Glutamatergic neuron (in vitro differentiated cells): ENCODE results near the gene AGPAT4. TPM values are rescaled to one million over a fixed set of nuclear protein-coding genes. Genes with fewer than 3 reads are reported as not detected.

ENCODE experiments used
- DNase-seq: peaks from one replicate; pipeline ENCODE4 v3.0.0; 2022
- H3K27ac Mint-ChIP-seq: one replicate; pipeline ENCODE4 v1.8.0; 2020; ENCODE audit warnings: mild to moderate bottlenecking, mixed read lengths, inconsistent platforms; ENCODE audit not compliant: unreplicated experiment
- H3K27me3 Mint-ChIP-seq: one replicate; pipeline ENCODE4 v1.8.0; 2020; ENCODE audit warnings: mild to moderate bottlenecking, moderate library complexity, mixed read lengths, inconsistent platforms; ENCODE audit not compliant: unreplicated experiment
- H3K36me3 Mint-ChIP-seq: one replicate; pipeline ENCODE4 v1.8.0; 2020; ENCODE audit warnings: mild to moderate bottlenecking, mixed read lengths, inconsistent platforms; ENCODE audit not compliant: unreplicated experiment
- H3K4me1 Mint-ChIP-seq: one replicate; pipeline ENCODE4 v1.8.0; 2020; ENCODE audit warnings: mild to moderate bottlenecking, low read depth, mixed read lengths, inconsistent platforms; ENCODE audit not compliant: unreplicated experiment
- H3K4me3 Mint-ChIP-seq: one replicate; pipeline ENCODE4 v1.8.0; 2020; ENCODE audit warnings: mild to moderate bottlenecking, mixed read lengths, inconsistent platforms; ENCODE audit not compliant: unreplicated experiment
- H3K9me3 Mint-ChIP-seq: one replicate; pipeline ENCODE4 v1.8.0; 2020; ENCODE audit warnings: mild to moderate bottlenecking, moderate library complexity, mixed read lengths, inconsistent platforms; ENCODE audit not compliant: unreplicated experiment
- total RNA-seq: library from RNA; stranded (reverse); fragmentation: NEBNext Ultra II Directional; extraction: Animal tissue kit (Norgen Biotek cat#: 25700); gene quantifications from one replicate; pipeline ENCODE4 v1.2.1, GENCODE V29; 2021; ENCODE audit not compliant: unreplicated experiment
- TF ChIP-seq, protein P1 (sequence below): fragments of 200-600 bp; sonication (generic); IDR thresholded peaks from one replicate; pipeline ENCODE4 v1.5.0; 2021; ENCODE audit not compliant: partially characterized antibody, unreplicated experiment

Gene AGPAT4
- total RNA-seq, 1 donor from 2014 or later = 90.2 TPM

DNA sequence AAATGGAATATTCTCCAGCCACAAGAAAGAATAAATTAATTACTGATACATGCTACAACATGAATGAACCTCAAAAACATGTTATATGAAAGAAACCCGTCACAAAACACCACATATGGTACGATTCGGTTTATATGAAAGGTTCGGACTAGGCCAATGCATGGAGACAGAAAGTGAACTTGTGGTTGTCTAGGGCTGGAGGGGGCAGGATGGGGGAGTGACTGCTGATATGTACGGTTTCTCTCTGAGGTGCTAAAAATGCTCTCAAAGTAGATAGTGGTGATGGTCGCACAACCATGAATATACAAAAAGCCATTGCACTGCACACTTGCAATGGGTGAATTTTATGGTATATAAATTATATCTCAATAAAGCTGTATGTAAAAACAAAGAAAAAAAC lies 18.3 kb downstream of the AGPAT4 start:
- Mint-ChIP-seq H3K4me3 (no peak overlapping the region), H3K27me3 (peaks cover 2% of the 10 kb centered on the region), H3K4me1 (peaks cover 20% of the 10 kb centered on the region), H3K27ac (no peak overlapping the region), H3K36me3 (no peaks in the 10 kb centered on the region), H3K9me3 (peaks cover 2% of the 10 kb centered on the region)
- no peak for DNase-seq
- TF ChIP-seq, protein P1, sequence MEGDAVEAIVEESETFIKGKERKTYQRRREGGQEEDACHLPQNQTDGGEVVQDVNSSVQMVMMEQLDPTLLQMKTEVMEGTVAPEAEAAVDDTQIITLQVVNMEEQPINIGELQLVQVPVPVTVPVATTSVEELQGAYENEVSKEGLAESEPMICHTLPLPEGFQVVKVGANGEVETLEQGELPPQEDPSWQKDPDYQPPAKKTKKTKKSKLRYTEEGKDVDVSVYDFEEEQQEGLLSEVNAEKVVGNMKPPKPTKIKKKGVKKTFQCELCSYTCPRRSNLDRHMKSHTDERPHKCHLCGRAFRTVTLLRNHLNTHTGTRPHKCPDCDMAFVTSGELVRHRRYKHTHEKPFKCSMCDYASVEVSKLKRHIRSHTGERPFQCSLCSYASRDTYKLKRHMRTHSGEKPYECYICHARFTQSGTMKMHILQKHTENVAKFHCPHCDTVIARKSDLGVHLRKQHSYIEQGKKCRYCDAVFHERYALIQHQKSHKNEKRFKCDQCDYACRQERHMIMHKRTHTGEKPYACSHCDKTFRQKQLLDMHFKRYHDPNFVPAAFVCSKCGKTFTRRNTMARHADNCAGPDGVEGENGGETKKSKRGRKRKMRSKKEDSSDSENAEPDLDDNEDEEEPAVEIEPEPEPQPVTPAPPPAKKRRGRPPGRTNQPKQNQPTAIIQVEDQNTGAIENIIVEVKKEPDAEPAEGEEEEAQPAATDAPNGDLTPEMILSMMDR = no peak

DNA sequence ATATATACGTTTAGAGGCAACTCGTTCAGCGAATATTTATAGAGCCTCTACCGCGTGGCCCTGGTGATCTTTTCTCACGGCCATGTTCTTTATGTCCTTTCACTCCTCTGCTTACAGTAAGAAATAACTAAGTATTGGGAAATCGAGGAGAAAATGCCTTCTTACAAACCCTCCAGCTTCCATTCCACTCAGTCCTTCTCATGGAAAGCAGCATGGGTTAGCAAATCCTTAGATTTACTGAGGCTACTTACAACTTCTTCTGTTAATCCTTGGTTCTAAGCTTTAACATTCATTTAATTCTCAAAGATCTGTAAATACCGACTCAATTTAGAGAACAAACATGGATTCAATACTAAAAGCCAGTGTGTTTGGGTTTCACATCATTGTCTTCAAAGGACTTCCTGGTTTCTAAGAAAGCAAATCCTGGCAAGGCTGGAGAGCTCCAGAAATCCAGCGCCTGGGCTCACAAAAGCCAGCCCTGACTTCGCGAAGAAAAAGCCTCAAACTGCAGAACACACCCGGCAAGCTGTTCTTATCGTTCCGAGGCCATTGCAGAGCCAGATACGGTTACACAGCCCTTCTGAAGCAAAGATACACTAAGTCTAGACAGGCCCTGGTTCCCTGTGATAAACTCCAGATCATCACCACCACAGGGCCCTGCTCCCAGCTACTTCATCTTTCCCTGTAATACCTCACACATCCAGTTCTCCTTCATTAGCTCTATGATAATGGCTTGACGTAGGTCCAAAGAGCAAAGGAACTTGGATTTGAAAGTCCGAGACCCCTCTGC lies 19.2 kb downstream of the AGPAT4 start:
- no peak overlapping the region for H3K27ac Mint-ChIP-seq
- TF ChIP-seq, protein P1 = no peak
- peaks cover 2% of the 10 kb centered on the region for H3K9me3 Mint-ChIP-seq
- H3K27me3 Mint-ChIP-seq = peaks cover 5% of the 10 kb centered on the region
- peaks cover 20% of the 10 kb centered on the region for H3K4me1 Mint-ChIP-seq
- H3K36me3 Mint-ChIP-seq = no peaks in the 10 kb centered on the region
- no peak overlapping the region for H3K4me3 Mint-ChIP-seq
- no peak for DNase-seq

DNA sequence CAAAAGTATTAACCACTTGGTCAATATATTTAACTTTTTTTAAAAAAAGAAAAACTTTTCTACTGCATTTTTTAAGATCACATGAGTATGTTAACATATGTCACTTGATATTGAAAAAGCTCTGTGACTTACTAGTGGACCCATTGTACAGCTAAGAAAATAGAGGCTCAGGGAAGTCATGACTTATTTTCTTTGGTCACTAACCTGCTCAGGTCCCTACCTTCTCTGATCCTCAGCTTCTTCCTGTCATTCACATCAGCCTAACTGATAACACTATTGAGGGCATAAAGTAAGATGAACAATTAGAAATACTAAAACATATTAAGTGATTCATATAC lies 19.8 kb downstream of the AGPAT4 start:
- H3K4me1 Mint-ChIP-seq = peaks cover 20% of the 10 kb centered on the region
- no peaks in the 10 kb centered on the region for H3K36me3 Mint-ChIP-seq

DNA sequence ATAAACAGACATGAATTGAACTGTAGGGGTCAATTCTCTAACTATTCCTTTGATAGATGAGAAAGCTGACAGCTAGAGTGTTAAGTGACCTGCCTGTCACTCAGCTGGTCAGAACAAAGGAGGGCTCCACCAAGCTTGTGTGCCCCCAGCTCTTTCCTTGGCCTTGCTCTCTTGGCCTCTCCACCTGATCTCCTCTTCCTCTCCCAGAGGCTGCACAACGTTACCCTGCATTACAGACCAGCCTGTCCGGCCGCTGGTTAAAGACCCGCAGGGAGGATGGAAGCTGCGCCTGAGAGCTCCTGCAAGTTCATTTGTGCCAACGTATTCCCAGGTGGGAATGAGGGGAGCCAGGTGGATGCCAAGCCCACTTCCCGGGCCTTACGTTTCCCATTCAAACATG lies 22.5 kb downstream of the AGPAT4 start:
- Mint-ChIP-seq H3K36me3 (no peaks in the 10 kb centered on the region), H3K27me3 (peaks cover 5% of the 10 kb centered on the region), H3K9me3 (peaks cover 4% of the 10 kb centered on the region), H3K27ac (peak overlapping the region; percentile 13), H3K4me3 (no peak overlapping the region), H3K4me1 (peaks cover 13% of the 10 kb centered on the region)
- no peak for DNase-seq
- TF ChIP-seq, protein P1 = no peak

More for the DNA sequence above, 19.8 kb downstream of the AGPAT4 start:
- Mint-ChIP-seq H3K27ac (no peak overlapping the region), H3K9me3 (peaks cover 5% of the 10 kb centered on the region), H3K27me3 (peaks cover 5% of the 10 kb centered on the region), H3K4me3 (no peak overlapping the region)
- TF ChIP-seq, protein P1 = no peak
- no peak for DNase-seq

DNA sequence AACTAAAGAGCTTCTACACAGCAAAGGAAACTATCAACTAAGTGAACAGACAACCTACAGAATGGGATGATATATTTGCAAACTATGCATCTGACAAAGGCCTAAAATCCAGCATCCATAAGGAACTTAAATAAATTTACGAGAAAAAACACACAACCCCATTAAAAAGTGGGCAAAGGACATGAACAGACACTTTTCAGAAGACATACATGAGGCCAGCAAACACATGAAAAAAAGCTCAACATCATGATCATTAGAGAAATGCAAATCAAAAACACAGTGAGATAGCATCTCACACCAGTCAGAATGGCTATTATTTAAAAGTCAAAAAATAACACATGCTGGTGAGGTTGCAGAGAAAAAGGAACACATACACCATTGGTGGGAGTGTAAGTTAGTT lies 24.5 kb downstream of the AGPAT4 start:
- TF ChIP-seq, protein P1 = no peak
- Mint-ChIP-seq H3K36me3 (no peaks in the 10 kb centered on the region), H3K27me3 (peaks cover 5% of the 10 kb centered on the region), H3K9me3 (peaks cover 4% of the 10 kb centered on the region), H3K4me3 (no peak overlapping the region), H3K4me1 (peaks cover 11% of the 10 kb centered on the region), H3K27ac (no peak overlapping the region)
- DNase-seq = no peak
